Effector memory CD8-positive, alpha-beta T cell (primary cell): Measurements from ENCODE around the gene MAGI1.

Experiments
- ATAC-seq: fragments of 150-1000 bp; cut with Tn5 transposase; replicated peaks from 2 replicates; pipeline ENCODE4 v1.10.0; 2021; ENCODE audit warnings: mild to moderate bottlenecking, moderate library complexity
- DNase-seq, 3 experiments: peaks; one replicate each; pipeline ENCODE4 v3.0.0; 2021
- H3K27ac Mint-ChIP-seq, 2 donors: one replicate each; pipeline ENCODE4 v1.8.0; 2022; ENCODE audit warnings: mild to moderate bottlenecking in 2 of 2, mixed read lengths in 2 of 2, moderate library complexity in 2 of 2
- H3K27me3 Mint-ChIP-seq, 2 donors: one replicate each; pipeline ENCODE4 v1.8.0; 2022; ENCODE audit warnings: mixed read lengths in 2 of 2
- H3K36me3 Mint-ChIP-seq: one replicate; pipeline ENCODE4 v1.8.0; 2022; ENCODE audit warnings: mild to moderate bottlenecking, moderate library complexity, mixed read lengths; ENCODE audit not compliant: insufficient read depth
- H3K4me1 Mint-ChIP-seq, 2 donors: one replicate each; pipeline ENCODE4 v1.8.0; 2022; ENCODE audit warnings: low read depth in 2 of 2, mixed read lengths in 2 of 2
- H3K4me3 Mint-ChIP-seq, 2 donors: one replicate each; pipeline ENCODE4 v1.8.0; 2022; ENCODE audit warnings: mild to moderate bottlenecking in 2 of 2, mixed read lengths in 2 of 2, moderate library complexity in 2 of 2
- H3K9me3 Mint-ChIP-seq, 2 donors: one replicate each; pipeline ENCODE4 v1.8.0; 2022; ENCODE audit warnings: mixed read lengths in 2 of 2

MAGI1 gene

GRCh38 chr3:65593780-65594752 is 444.7 kb downstream of the MAGI1 start:
- no peak overlapping the region for H3K4me3 Mint-ChIP-seq
- peaks cover 12 to 26% of the 10 kb centered on the region in 2 donors for H3K9me3 Mint-ChIP-seq
- H3K36me3 Mint-ChIP-seq, result no peaks in the 10 kb centered on the region
- ATAC-seq, result no peak
- H3K27ac Mint-ChIP-seq, result no peak overlapping the region
- peaks cover 0 to 10% of the 10 kb centered on the region in 2 donors for H3K27me3 Mint-ChIP-seq
- no peaks in the 10 kb centered on the region for H3K4me1 Mint-ChIP-seq
- no peak for DNase-seq

- H3K27me3 Mint-ChIP-seq, result no peaks in the 10 kb centered on the region
- ATAC-seq (no peak), DNase-seq (no peak)
- no peak overlapping the region for H3K27ac Mint-ChIP-seq
- no peaks in the 10 kb centered on the region for H3K36me3 Mint-ChIP-seq
- no peak overlapping the region for H3K4me3 Mint-ChIP-seq
- no peaks in the 10 kb centered on the region for H3K4me1 Mint-ChIP-seq
- H3K9me3 Mint-ChIP-seq, result peaks cover 10 to 26% of the 10 kb centered on the region in 2 donors
These were observed 447.4 kb downstream of the MAGI1 start for GRCh38 chr3:65591313-65591712.

GRCh38 chr3:65588884-65589283 is 449.8 kb downstream of the MAGI1 start:
- Mint-ChIP-seq H3K27me3 (no peaks in the 10 kb centered on the region), H3K27ac (no peak overlapping the region), H3K4me3 (no peak overlapping the region), H3K9me3 (peaks cover 10 to 26% of the 10 kb centered on the region in 2 donors), H3K36me3 (no peaks in the 10 kb centered on the region), H3K4me1 (no peaks in the 10 kb centered on the region)
- ATAC-seq (no peak), DNase-seq (no peak)

- Mint-ChIP-seq H3K27me3 (no peaks in the 10 kb centered on the region), H3K4me1 (no peaks in the 10 kb centered on the region), H3K36me3 (no peaks in the 10 kb centered on the region), H3K4me3 (no peak overlapping the region), H3K9me3 (peaks cover 12 to 26% of the 10 kb centered on the region in 2 donors), H3K27ac (no peak overlapping the region)
- DNase-seq, result no peak
- no peak for ATAC-seq
These were observed 450.9 kb downstream of the MAGI1 start for GRCh38 chr3:65587650-65588439.

GRCh38 chr3:65584913-65585312 is 453.8 kb downstream of the MAGI1 start:
- Mint-ChIP-seq H3K4me1 (no peaks in the 10 kb centered on the region), H3K36me3 (no peaks in the 10 kb centered on the region), H3K4me3 (no peak overlapping the region), H3K27me3 (no peaks in the 10 kb centered on the region), H3K27ac (no peak overlapping the region), H3K9me3 (peaks cover 6 to 12% of the 10 kb centered on the region in 2 donors)
- ATAC-seq, result no peak
- DNase-seq, result no peak

GRCh38 chr3:65584002-65584401 is 454.7 kb downstream of the MAGI1 start:
- no peaks in the 10 kb centered on the region for H3K36me3 Mint-ChIP-seq
- ATAC-seq, result no peak
- H3K4me3 Mint-ChIP-seq, result no peak overlapping the region
- no peak overlapping the region for H3K27ac Mint-ChIP-seq
- peaks cover 0 to 7% of the 10 kb centered on the region in 2 donors for H3K9me3 Mint-ChIP-seq
- no peaks in the 10 kb centered on the region for H3K4me1 Mint-ChIP-seq
- H3K27me3 Mint-ChIP-seq, result no peaks in the 10 kb centered on the region
- DNase-seq, result no peak

- Mint-ChIP-seq H3K4me3 (no peak overlapping the region), H3K9me3 (peaks cover 0 to 7% of the 10 kb centered on the region in 2 donors), H3K36me3 (no peaks in the 10 kb centered on the region), H3K27ac (no peak overlapping the region), H3K4me1 (no peaks in the 10 kb centered on the region), H3K27me3 (no peaks in the 10 kb centered on the region)
- ATAC-seq, result no peak
- no peak for DNase-seq
These were observed 455.5 kb downstream of the MAGI1 start for GRCh38 chr3:65583188-65583587.

GRCh38 chr3:65582012-65582717 is 456.6 kb downstream of the MAGI1 start:
- Mint-ChIP-seq H3K27ac (no peak overlapping the region), H3K4me3 (no peak overlapping the region), H3K4me1 (no peaks in the 10 kb centered on the region), H3K36me3 (no peaks in the 10 kb centered on the region), H3K9me3 (peaks cover 0 to 7% of the 10 kb centered on the region in 2 donors), H3K27me3 (no peaks in the 10 kb centered on the region)
- ATAC-seq (no peak), DNase-seq (no peak)

GRCh38 chr3:65581313-65581712 is 457.4 kb downstream of the MAGI1 start:
- Mint-ChIP-seq H3K27me3 (no peaks in the 10 kb centered on the region), H3K4me1 (no peaks in the 10 kb centered on the region), H3K36me3 (no peaks in the 10 kb centered on the region), H3K4me3 (no peak overlapping the region), H3K27ac (no peak overlapping the region), H3K9me3 (peaks cover 0 to 9% of the 10 kb centered on the region in 2 donors)
- ATAC-seq, result no peak
- no peak for DNase-seq

GRCh38 chr3:65578861-65579260 is 459.9 kb downstream of the MAGI1 start:
- Mint-ChIP-seq H3K27ac (no peak overlapping the region), H3K9me3 (peaks cover 0 to 9% of the 10 kb centered on the region in 2 donors), H3K27me3 (no peaks in the 10 kb centered on the region), H3K36me3 (no peaks in the 10 kb centered on the region), H3K4me1 (no peaks in the 10 kb centered on the region), H3K4me3 (no peak overlapping the region)
- DNase-seq, result no peak
- no peak for ATAC-seq

- Mint-ChIP-seq H3K4me3 (no peak overlapping the region), H3K27me3 (no peaks in the 10 kb centered on the region), H3K36me3 (no peaks in the 10 kb centered on the region), H3K9me3 (peaks cover 0 to 7% of the 10 kb centered on the region in 2 donors), H3K27ac (no peak overlapping the region), H3K4me1 (no peaks in the 10 kb centered on the region)
- DNase-seq (no peak), ATAC-seq (no peak)
These were observed 460.8 kb downstream of the MAGI1 start for GRCh38 chr3:65577843-65578430.

- Mint-ChIP-seq H3K4me1 (no peaks in the 10 kb centered on the region), H3K27ac (no peak overlapping the region), H3K36me3 (no peaks in the 10 kb centered on the region), H3K9me3 (peaks cover 0 to 7% of the 10 kb centered on the region in 2 donors), H3K4me3 (no peak overlapping the region), H3K27me3 (no peaks in the 10 kb centered on the region)
- ATAC-seq (no peak), DNase-seq (no peak)
These were observed 461.8 kb downstream of the MAGI1 start for GRCh38 chr3:65576966-65577365.

GRCh38 chr3:65576228-65576627 is 462.5 kb downstream of the MAGI1 start:
- Mint-ChIP-seq H3K36me3 (no peaks in the 10 kb centered on the region), H3K27ac (no peak overlapping the region), H3K4me3 (no peak overlapping the region), H3K4me1 (no peaks in the 10 kb centered on the region), H3K9me3 (peaks cover 0 to 3% of the 10 kb centered on the region in 2 donors), H3K27me3 (no peaks in the 10 kb centered on the region)
- no peak for DNase-seq
- no peak for ATAC-seq
